GM23338 (cell line): ENCODE results near the gene AIMP2. TPM values are rescaled to one million over a fixed set of nuclear protein-coding genes. Genes with fewer than 3 reads are reported as not detected.

Experiments used
- ATAC-seq: fragments of 200-7000 bp; cut with Tn5 transposase; 3 replicates; pipeline ENCODE4 v1.9.1; 2020
- DNase-seq: peaks from one replicate; pipeline ENCODE4 v3.0.0-alpha.2; 2015; ENCODE audit warnings: low spot score
- H2AFZ ChIP-seq: fragments of 200-600 bp; sonication (generic); 2 replicates; pipeline ENCODE4 v1.8.0; 2016; ENCODE audit warnings: antibody characterized with exemption, mild to moderate bottlenecking, moderate library complexity
- H3F3A ChIP-seq: fragments of 200-600 bp; sonication (generic); replicated peaks from 2 replicates; pipeline ENCODE4 v1.8.0; 2017; ENCODE audit warnings: antibody characterized with exemption, mixed run types, low read depth
- H3K27ac ChIP-seq: fragments of 200-600 bp; sonication (generic); 2 replicates; pipeline ENCODE4 v1.6.1; 2016; ENCODE audit warnings: low read depth
- H3K27me3 ChIP-seq: fragments of 200-600 bp; sonication (generic); 2 replicates; pipeline ENCODE4 v1.8.0; 2016; ENCODE audit warnings: mild to moderate bottlenecking, mixed run types, moderate library complexity; ENCODE audit not compliant: insufficient read depth
- H3K36me3 ChIP-seq: fragments of 200-600 bp; sonication (generic); 2 replicates; pipeline ENCODE4 v1.8.0; 2016; ENCODE audit warnings: mild to moderate bottlenecking; ENCODE audit not compliant: insufficient read depth
- H3K4me1 ChIP-seq: fragments of 200-600 bp; sonication (generic); 2 replicates; pipeline ENCODE4 v1.8.0; 2016; ENCODE audit warnings: mild to moderate bottlenecking, moderate library complexity; ENCODE audit not compliant: insufficient read depth
- H3K4me2 ChIP-seq: fragments of 200-600 bp; sonication (generic); 2 replicates; pipeline ENCODE4 v1.7.1; 2017; ENCODE audit warnings: mixed run types
- H3K4me3 ChIP-seq: fragments of 200-600 bp; sonication (generic); 2 replicates; pipeline ENCODE4 v1.6.1; 2016; ENCODE audit warnings: mixed run types
- H3K79me2 ChIP-seq: fragments of 200-600 bp; sonication (generic); replicated peaks from 2 replicates; pipeline ENCODE4 v1.8.0; 2017; ENCODE audit warnings: mild to moderate bottlenecking; ENCODE audit not compliant: insufficient read depth
- H3K9me2 ChIP-seq: fragments of 200-600 bp; sonication (generic); 2 replicates; pipeline ENCODE4 v1.8.0; 2017; ENCODE audit not compliant: insufficient read depth
- H4K20me1 ChIP-seq: fragments of 200-600 bp; sonication (generic); replicated peaks from 2 replicates; pipeline ENCODE4 v1.8.0; 2017; ENCODE audit warnings: mild to moderate bottlenecking; ENCODE audit not compliant: insufficient read depth
- H3K27ac Mint-ChIP-seq: 2 replicates; pipeline ENCODE4 v1.8.0; 2020; ENCODE audit warnings: inconsistent platforms, mild to moderate bottlenecking, moderate library complexity, mixed read lengths
- H3K27me3 Mint-ChIP-seq: 3 replicates; pipeline ENCODE4 v1.8.0; 2022; ENCODE audit warnings: low read depth, mild to moderate bottlenecking, moderate library complexity, mixed read lengths, inconsistent platforms; ENCODE audit not compliant: insufficient read depth, poor library complexity
- H3K36me3 Mint-ChIP-seq: 3 replicates; pipeline ENCODE4 v1.8.0; 2021; ENCODE audit warnings: low read depth, mild to moderate bottlenecking, inconsistent platforms, moderate library complexity, mixed read lengths
- H3K4me1 Mint-ChIP-seq: 3 replicates; pipeline ENCODE4 v1.8.0; 2020; ENCODE audit warnings: mild to moderate bottlenecking, inconsistent platforms, mixed read lengths
- H3K4me3 Mint-ChIP-seq: 3 replicates; pipeline ENCODE4 v1.8.0; 2021; ENCODE audit warnings: moderate library complexity, mild to moderate bottlenecking, inconsistent platforms, mixed read lengths
- H3K9me3 Mint-ChIP-seq: 3 replicates; pipeline ENCODE4 v1.8.0; 2020; ENCODE audit warnings: moderate library complexity, mild to moderate bottlenecking, inconsistent platforms, mixed read lengths
- CREB1 ChIP-seq: fragments of 250-450 bp; sonication (Bioruptor Pico); IDR thresholded peaks from 2 replicates; pipeline ENCODE4 v1.5.0; 2020; ENCODE audit warnings: low read depth, mild to moderate bottlenecking, moderate library complexity
- CTCF ChIP-seq, 2 experiments: fragments of 200-600 bp in 1 of 2; sonication (generic) in 1 of 2; conservative IDR thresholded peaks; 2 replicates each; pipeline versions ENCODE4 v1.5.1 to v1.6.1; 2016 to 2017; ENCODE audit warnings: antibody characterized with exemption in 2 of 2, low read depth in 2 of 2, mild to moderate bottlenecking in 2 of 2, moderate library complexity in 1 of 2
- ETS1 ChIP-seq: IDR thresholded peaks from 2 replicates; pipeline ENCODE4 v1.6.1; 2016; ENCODE audit warnings: antibody characterized with exemption
- EZH2 ChIP-seq: fragments of 200-600 bp; sonication (generic); IDR thresholded peaks from one replicate; pipeline ENCODE4 v1.8.0; 2017; ENCODE audit warnings: antibody characterized with exemption, mild to moderate bottlenecking, low read depth; ENCODE audit not compliant: unreplicated experiment
- EZH2phosphoT487 ChIP-seq: fragments of 200-600 bp; sonication (generic); IDR thresholded peaks from one replicate; pipeline ENCODE4 v1.8.1; 2018; ENCODE audit warnings: antibody characterized with exemption; ENCODE audit not compliant: unreplicated experiment
- JUNB ChIP-seq: IDR thresholded peaks from one replicate; pipeline ENCODE4 v1.6.1; 2016; ENCODE audit warnings: antibody characterized with exemption; ENCODE audit not compliant: unreplicated experiment
- NANOG ChIP-seq: IDR thresholded peaks from 2 replicates; pipeline ENCODE4 v1.6.1; 2016; ENCODE audit warnings: antibody characterized with exemption, borderline replicate concordance
- REST ChIP-seq: IDR thresholded peaks from one replicate; pipeline ENCODE4 v1.6.1; 2018; ENCODE audit warnings: antibody characterized with exemption; ENCODE audit not compliant: unreplicated experiment
- STAT1 ChIP-seq: IDR thresholded peaks from one replicate; pipeline ENCODE4 v1.6.1; 2016; ENCODE audit warnings: antibody characterized with exemption; ENCODE audit not compliant: unreplicated experiment
- polyA plus RNA-seq: library from polyadenylated mRNA; unstranded; fragments of >200 nt; fragmentation: Nextera tagmentation; extraction: Ambion mirVana; gene quantifications from 2 replicates; pipeline ENCODE4 v1.2.1, GENCODE V29; 2016
- total RNA-seq: library from RNA; depleted of rRNA; stranded (reverse); fragments of >200 nt; shearing (Covaris generic); gene quantifications from 2 replicates; pipeline ENCODE4 v1.2.3, GENCODE V29; 2014

AIMP2 gene
- total and polyA plus RNA-seq, 2 experiments from 2014 or later, result 86.6 to 113 TPM

GRCh38 chr7:5997210-5997808, 11.8 kb upstream of the AIMP2 start:
- TF ChIP-seq EZH2phosphoT487, result no peak
- peak; percentile 62 to 74 for TF ChIP-seq CTCF (conservative IDR thresholded peaks at IDR 0.05; ENCODE audit: low read depth in 2 of 2)
- Mint-ChIP-seq H3K27me3 (peaks cover 4% of the 10 kb centered on the region), H3K4me1 (no peaks in the 10 kb centered on the region), H3K27ac (no peak overlapping the region), H3K9me3 (no peaks in the 10 kb centered on the region; the same call in 2 of the 3 replicates), H3K36me3 (peaks cover 71% of the 10 kb centered on the region), H3K4me3 (no peak overlapping the region)
- Histone ChIP-seq H2AFZ (no peak overlapping the region), H3K36me3 (peaks cover 42% of the 10 kb centered on the region), H3K27ac (no peak overlapping the region), H3F3A (no peaks in the 10 kb centered on the region), H3K9me2 (no peaks in the 10 kb centered on the region), H3K79me2 (no peaks in the 10 kb centered on the region), H4K20me1 (peaks cover 5% of the 10 kb centered on the region; the same call in 1 of the 2 replicates), H3K4me3 (no peak overlapping the region), H3K4me2 (no peak overlapping the region), H3K4me1 (no peaks in the 10 kb centered on the region), H3K27me3 (no peaks in the 10 kb centered on the region)
- peak; percentile 67 for DNase-seq
- ATAC-seq, result peak; percentile 47

GRCh38 chr7:6007386-6007785, 1.7 kb upstream of the AIMP2 start:
- Mint-ChIP-seq H3K4me1 (peaks cover 14% of the 10 kb centered on the region), H3K27me3 (no peaks in the 10 kb centered on the region), H3K36me3 (peaks cover 34% of the 10 kb centered on the region), H3K4me3 (peak overlapping the region; percentile 87; the same call in 2 of the 3 replicates), H3K27ac (no peak overlapping the region), H3K9me3 (no peaks in the 10 kb centered on the region)
- H3K27me3 ChIP-seq, result no peaks in the 10 kb centered on the region
- DNase-seq, result no peak
- H4K20me1 ChIP-seq, result peaks cover 16% of the 10 kb centered on the region
- H2AFZ ChIP-seq, result no peak overlapping the region
- H3K4me2 ChIP-seq, result peak overlapping the region; percentile 88; the same call in 1 of the 2 replicates
- peaks cover 1% of the 10 kb centered on the region; the same call in 1 of the 2 replicates for H3K36me3 ChIP-seq
- H3K4me3 ChIP-seq, result no peak overlapping the region
- H3K27ac ChIP-seq, result no peak overlapping the region
- no peak for ATAC-seq
- no peaks in the 10 kb centered on the region for H3K9me2 ChIP-seq
- peaks cover 43% of the 10 kb centered on the region for H3K79me2 ChIP-seq
- no peaks in the 10 kb centered on the region for H3F3A ChIP-seq
- peaks cover 11% of the 10 kb centered on the region; the same call in 1 of the 2 replicates for H3K4me1 ChIP-seq
- TF ChIP-seq EZH2 (no peak), STAT1 (no peak), ETS1 (no peak), REST (no peak), NANOG (no peak), JUNB (no peak), CTCF (conservative IDR thresholded peaks at IDR 0.05; ENCODE audit: low read depth in 2 of 2) (no peak), CREB1 (CRISPR knock-in tag) (no peak)
